WTC11 (cell line): Measurements from ENCODE around the gene MIER3. TPM values are rescaled to one million over a fixed set of nuclear protein-coding genes. Genes with fewer than 3 reads are reported as not detected.
A peak's percentile ranks its signal among the peaks of the same experiment; 100 is the strongest.

Experiments used
- ATAC-seq: fragments of 200-7000 bp; cut with Tn5 transposase; 2 replicates; pipeline ENCODE4 v1.10.0; 2021; ENCODE audit warnings: mild to moderate bottlenecking, moderate library complexity
- CTCF ChIA-PET: fragments of 300-600 bp; sonication (Branson Sonifier 250); formaldehyde crosslinking; loops from one replicate; lab custom pipeline; 2021; ENCODE audit warnings: antibody characterized with exemption; lab: Charles Lee
- POLR2A ChIA-PET: fragments of 350-600 bp; sonication (Branson Sonifier 250); formaldehyde crosslinking; loops from one replicate; lab custom pipeline; 2021; ENCODE audit warnings: antibody characterized with exemption; lab: Charles Lee
- DNase-seq: peaks from one replicate; pipeline ENCODE4 v3.0.0; 2021; ENCODE audit warnings: low spot score
- H3K27ac Mint-ChIP-seq: 2 replicates; pipeline ENCODE4 v1.8.0; 2021; ENCODE audit warnings: mixed read lengths
- H3K27me3 Mint-ChIP-seq: 2 replicates; pipeline ENCODE4 v1.8.0; 2021; ENCODE audit warnings: low read depth, mild to moderate bottlenecking, moderate library complexity, mixed read lengths
- H3K36me3 Mint-ChIP-seq: 2 replicates; pipeline ENCODE4 v1.8.0; 2021; ENCODE audit warnings: mixed read lengths
- H3K4me1 Mint-ChIP-seq: 2 replicates; pipeline ENCODE4 v1.8.0; 2022; ENCODE audit warnings: mixed read lengths
- H3K4me3 Mint-ChIP-seq: 2 replicates; pipeline ENCODE4 v1.8.0; 2021; ENCODE audit warnings: mild to moderate bottlenecking, moderate library complexity, mixed read lengths
- H3K9me3 Mint-ChIP-seq: 2 replicates; pipeline ENCODE4 v1.8.0; 2021; ENCODE audit warnings: mixed read lengths
- CTCF ChIP-seq: fragments of 200-600 bp; IDR thresholded peaks from 2 replicates; pipeline ENCODE4 v1.8.0; 2022; ENCODE audit warnings: antibody characterized with exemption
- EMX1 ChIP-seq: fragments of 250-450 bp; sonication (Bioruptor Pico); IDR thresholded peaks from 2 replicates; pipeline ENCODE4 v1.8.0; 2021; ENCODE audit warnings: mild to moderate bottlenecking
- FOXP1 ChIP-seq: sonication (generic); formaldehyde crosslinking; IDR thresholded peaks from 2 replicates; pipeline ENCODE4 v1.8.0; 2022; ENCODE audit warnings: missing genetic modification reagents, mild to moderate bottlenecking, moderate library complexity, borderline replicate concordance
- KAT7 ChIP-seq: sonication (generic); formaldehyde crosslinking; IDR thresholded peaks from 2 replicates; pipeline ENCODE4 v1.8.1; 2023; ENCODE audit warnings: missing genetic modification reagents, mild to moderate bottlenecking, borderline replicate concordance
- MAX ChIP-seq: sonication (generic); formaldehyde crosslinking; IDR thresholded peaks from 2 replicates; pipeline ENCODE4 v1.8.0; 2022; ENCODE audit warnings: mild to moderate bottlenecking, missing genetic modification reagents
- NFATC4 ChIP-seq: fragments of 250-450 bp; sonication (Bioruptor Pico); IDR thresholded peaks from 2 replicates; pipeline ENCODE4 v1.9.0; 2021; ENCODE audit warnings: mild to moderate bottlenecking
- SP1 ChIP-seq: sonication (generic); formaldehyde crosslinking; conservative IDR thresholded peaks from 2 replicates; pipeline ENCODE4 v1.8.1; 2022; ENCODE audit warnings: missing genetic modification reagents
- TCF7 ChIP-seq: sonication (generic); formaldehyde crosslinking; IDR thresholded peaks from 2 replicates; pipeline ENCODE4 v1.8.0; 2022; ENCODE audit warnings: mild to moderate bottlenecking, low read depth, missing genetic modification reagents, moderate library complexity
- TEAD1 ChIP-seq: sonication (generic); formaldehyde crosslinking; IDR thresholded peaks from 2 replicates; pipeline ENCODE4 v1.8.0; 2022; ENCODE audit warnings: mild to moderate bottlenecking, missing genetic modification reagents
- TP53 ChIP-seq: sonication (generic); formaldehyde crosslinking; IDR thresholded peaks from 2 replicates; pipeline ENCODE4 v1.8.1; 2023; ENCODE audit warnings: mild to moderate bottlenecking, missing genetic modification reagents
- ZBTB43 ChIP-seq: sonication (generic); formaldehyde crosslinking; IDR thresholded peaks from 2 replicates; pipeline ENCODE4 v1.8.1; 2023; ENCODE audit warnings: mild to moderate bottlenecking, missing genetic modification reagents
- ZNF232 ChIP-seq: sonication (generic); formaldehyde crosslinking; IDR thresholded peaks from 2 replicates; pipeline ENCODE4 v1.8.0; 2022; ENCODE audit warnings: mild to moderate bottlenecking, missing genetic modification reagents
- ZNF396 ChIP-seq: fragments of 250-450 bp; sonication (Bioruptor Pico); IDR thresholded peaks from 2 replicates; pipeline ENCODE4 v1.8.0; 2021; ENCODE audit warnings: mild to moderate bottlenecking, moderate library complexity, borderline replicate concordance
- ZNF512 ChIP-seq: sonication (generic); formaldehyde crosslinking; IDR thresholded peaks from 2 replicates; pipeline ENCODE4 v1.8.1; 2022; ENCODE audit warnings: missing genetic modification reagents, borderline replicate concordance
- total RNA-seq: library from RNA; stranded (reverse); gene quantifications from 3 replicates; pipeline ENCODE4 v1.2.3, GENCODE V29; 2021

The MIER3 gene
- total RNA-seq, 1 experiment from 2014 or later: 27.8 TPM

GRCh38 chr5:56909294-56910209 is 42.4 kb downstream of the MIER3 start, which contains the start of gene SETD9 (continued):
- 0 out of 2 replicates have a peak, but pooled peaks have one; percentile 72 for TF ChIP-seq KAT7 (CRISPR knock-in tag)
- peak; percentile 60; the same call in 1 of the 2 replicates for TF ChIP-seq ZNF232 (CRISPR knock-in tag)
- TF ChIP-seq ZNF396 (CRISPR knock-in tag): no peak
- peak; percentile 50; the same call in 1 of the 2 replicates for TF ChIP-seq MAX
- TF ChIP-seq NFATC4: no peak
- no peak for TF ChIP-seq TCF7 (CRISPR knock-in tag)
- TF ChIP-seq SP1 (CRISPR knock-in tag): peak; percentile 74
- TF ChIP-seq TP53 (CRISPR knock-in tag): peak; percentile 38; the same call in 1 of the 2 replicates

GRCh38 chr5:56908942-56909293 is 43.0 kb downstream of the MIER3 start:
- peak; percentile 65 for DNase-seq
- ChIA-PET CTCF (interaction anchor here (0.6 to 3.3 kb wide), 5 partner anchors 8 to 973 kb away, joined by 3 to 22 read pairs (median 4); no protein-coding TSS in a partner anchor), POLR2A (interaction anchor here (0.7 to 2.6 kb wide), 5 partner anchors 9 to 264 kb away, joined by 3 to 29 read pairs (median 13); partner anchors contain the start of gene GPBP1)
- peak overlapping the region; percentile 89 for H3K4me3 Mint-ChIP-seq
- peak; percentile 38 for ATAC-seq
- TF ChIP-seq FOXP1: no peak
- TF ChIP-seq EMX1 (CRISPR knock-in tag): no peak
- TF ChIP-seq TEAD1 (CRISPR knock-in tag): peak; percentile 11; the same call in 1 of the 2 replicates
- TF ChIP-seq ZBTB43 (CRISPR knock-in tag): no peak
- H3K27ac Mint-ChIP-seq: peak overlapping the region; percentile 98
- peaks cover 28% of the 10 kb centered on the region for H3K4me1 Mint-ChIP-seq
- H3K27me3 Mint-ChIP-seq: no peaks in the 10 kb centered on the region; the same call in 1 of the 2 replicates
- peaks cover 8% of the 10 kb centered on the region for H3K9me3 Mint-ChIP-seq
- peaks cover 6% of the 10 kb centered on the region for H3K36me3 Mint-ChIP-seq

GRCh38 chr5:56900858-56901578 is 50.9 kb downstream of the MIER3 start:
- Mint-ChIP-seq H3K9me3 (peaks cover 13% of the 10 kb centered on the region), H3K27me3 (no peaks in the 10 kb centered on the region)
- TF ChIP-seq ZNF512 (CRISPR knock-in tag) (no peak), CTCF (peak; percentile 48; the same call in 1 of the 2 replicates)
- TF ChIP-seq, all 79 proteins: peak for 1
- Mint-ChIP-seq H3K27ac (no peak overlapping the region), H3K36me3 (no peaks in the 10 kb centered on the region), H3K4me3 (no peak overlapping the region), H3K4me1 (no peaks in the 10 kb centered on the region)
- ChIA-PET POLR2A (no interaction called here), CTCF (interaction anchor here (1.0 to 2.0 kb wide), 9 partner anchors 9 to 630 kb away, joined by 3 to 15 read pairs (median 3); partner anchors contain the start of gene SETD9)
- peak; percentile 70 for ATAC-seq
- peak; percentile 12 for DNase-seq
